Suprapubic skin (tissue), 4 donors: ENCODE measurements around the gene CNDP1.

Experiments
- POLR2A ChIP-seq, 2 donors: fragments of 450-650 bp; IDR thresholded peaks; one replicate each; pipeline ENCODE4 v1.6.1; 2017; ENCODE audit warnings: antibody characterized with exemption in 2 of 2, mild to moderate bottlenecking in 2 of 2, moderate library complexity in 2 of 2
- POLR2AphosphoS5 ChIP-seq, 3 donors: sonication (generic); formaldehyde crosslinking; IDR thresholded peaks; one replicate each; pipeline ENCODE4 v1.6.1; 2017; ENCODE audit warnings: antibody characterized with exemption in 3 of 3

- no peak for TF ChIP-seq POLR2AphosphoS5 (IDR thresholded peaks at IDR 0.05)
- TF ChIP-seq POLR2A (IDR thresholded peaks at IDR 0.05): no peak
Measured at GRCh38 chr18:74529811-74530583, 4.3 kb upstream of the CNDP1 start.
